Measurements from ENCODE around the gene GOLGA6L2.

GRCh38 chr15:23422946-23423708 is 23.9 kb downstream of the GOLGA6L2 start:
- TF ChIP-seq CTCF (IDR thresholded peaks at IDR 0.05; ENCODE audit: insufficient read depth, low read length, poor library complexity, severe bottlenecking) (no peak), EZH2phosphoT487 (conservative IDR thresholded peaks at IDR 0.05; ENCODE audit: low read length) (no peak)

Data from SU-DHL-6 (cell line).